A172 (cell line): ENCODE results near the gene LDOC1. TPM values are rescaled to one million over a fixed set of nuclear protein-coding genes. Genes with fewer than 3 reads are reported as not detected.
"Not testable (repeated sequence)": the region's sequence is repeated elsewhere in the genome, so short reads cannot be mapped to it uniquely, and the experiment has no call there.

Experiments used
- DNase-seq: peaks from one replicate; pipeline ENCODE4 v3.0.0-alpha.2; 2015; ENCODE audit warnings: low spot score
- total RNA-seq: library from RNA; depleted of rRNA; stranded (reverse); fragments of >200 nt; shearing (Covaris generic); gene quantifications from 2 replicates; pipeline ENCODE4 v1.2.3, GENCODE V29; 2014; rRNA removed

Gene LDOC1
- total RNA-seq = 3.1 and 6.2 TPM in 2 replicates

DNA sequence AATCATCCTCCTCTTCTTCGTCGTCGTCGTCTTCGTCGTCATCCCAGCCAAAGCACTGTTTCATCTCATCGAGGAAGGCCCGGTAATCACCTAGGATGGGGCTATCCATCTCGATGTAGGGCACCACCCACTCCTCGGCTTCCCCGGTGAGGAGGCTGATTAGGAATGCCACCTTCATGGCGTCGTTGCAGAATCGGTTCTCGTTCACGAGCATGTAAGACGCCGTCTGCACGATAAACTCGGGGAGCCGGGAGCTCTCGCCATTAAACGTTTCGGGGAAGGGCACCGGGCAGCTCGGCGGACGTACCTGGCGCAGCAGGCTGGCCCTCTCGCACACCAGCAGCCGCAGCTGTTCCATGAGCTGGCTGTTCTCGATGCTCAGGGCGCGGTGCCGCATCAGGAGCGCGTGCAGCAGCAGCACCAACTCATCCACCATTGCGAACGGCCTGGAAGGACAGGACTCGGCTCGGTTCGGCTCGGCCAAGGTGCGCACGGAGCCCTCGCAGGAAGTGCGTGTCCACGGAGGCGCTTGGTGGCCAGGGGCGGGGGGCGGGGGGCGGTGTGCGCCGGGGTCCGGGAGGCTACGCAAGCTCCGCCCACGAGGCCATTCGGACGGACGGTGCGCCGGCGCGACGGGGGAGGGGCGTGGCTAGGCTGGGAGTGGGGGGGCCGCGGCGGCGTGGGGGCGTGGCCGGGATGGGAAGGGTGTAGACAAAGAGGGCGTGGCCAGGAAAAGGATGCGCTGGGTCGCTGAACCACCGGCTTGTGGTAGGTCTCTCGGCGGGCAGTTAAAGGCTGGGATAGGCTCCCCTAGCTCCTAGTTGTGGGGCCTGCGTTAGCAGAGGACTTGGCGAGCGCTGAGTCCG, at the start of gene LDOC1:
Gene LDOC1 (minus strand): TSS at position 544 of the 866 bp plus-strand sequence. CDS start 108 bp downstream, at position 436.
- peak; percentile 55 for DNase-seq

DNA sequence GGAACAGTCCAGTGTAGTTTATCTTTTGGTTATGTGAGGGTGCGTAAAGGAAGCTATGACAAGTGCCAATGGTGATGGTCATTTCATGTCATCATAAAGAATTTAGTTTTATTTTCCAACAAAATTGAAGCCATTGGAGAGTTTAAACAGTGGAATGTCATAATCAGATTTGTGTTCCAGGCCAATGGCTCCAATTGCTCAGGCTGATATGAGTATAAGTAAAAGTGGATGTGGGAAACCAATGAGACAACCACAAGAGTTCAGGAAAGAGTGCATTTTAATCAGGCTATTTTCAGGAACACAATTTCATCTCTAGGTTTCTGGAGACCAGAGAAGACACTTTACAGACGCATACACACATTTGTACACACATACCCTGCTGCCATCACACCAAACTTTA, 44.7 kb upstream of the LDOC1 start:
- DNase-seq = no peak

DNA sequence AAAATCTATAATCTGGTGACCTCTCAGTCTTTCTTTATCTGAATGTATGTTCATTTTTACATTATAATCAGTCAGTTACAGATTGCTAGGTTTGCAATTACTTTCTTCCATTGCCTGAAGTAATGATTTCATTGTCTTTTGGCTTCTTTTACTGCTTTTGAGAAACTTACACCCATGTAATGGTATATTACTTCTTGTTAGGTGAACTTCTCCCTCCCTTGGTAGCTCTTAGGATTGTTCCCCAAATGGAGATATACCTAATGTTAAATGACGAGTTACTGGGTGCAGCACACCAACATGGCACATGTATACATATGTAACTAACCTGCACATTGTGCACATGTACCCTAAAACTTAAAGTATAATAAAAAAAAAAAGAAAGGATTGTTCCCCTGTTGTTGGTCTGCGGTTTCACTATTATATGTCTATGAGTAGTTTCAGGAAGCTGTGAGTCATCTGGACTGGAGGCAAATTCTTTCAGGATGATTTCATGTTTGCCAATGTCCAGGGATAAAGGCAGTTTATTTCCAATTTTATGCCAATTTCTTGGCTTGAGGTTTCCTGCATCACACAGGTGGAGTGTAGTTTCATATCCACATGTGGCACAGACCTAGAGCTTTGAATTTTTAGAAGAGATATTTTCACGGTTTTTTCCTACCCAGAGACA, 43.5 kb upstream of the LDOC1 start:
- peak; percentile 51 for DNase-seq

DNA sequence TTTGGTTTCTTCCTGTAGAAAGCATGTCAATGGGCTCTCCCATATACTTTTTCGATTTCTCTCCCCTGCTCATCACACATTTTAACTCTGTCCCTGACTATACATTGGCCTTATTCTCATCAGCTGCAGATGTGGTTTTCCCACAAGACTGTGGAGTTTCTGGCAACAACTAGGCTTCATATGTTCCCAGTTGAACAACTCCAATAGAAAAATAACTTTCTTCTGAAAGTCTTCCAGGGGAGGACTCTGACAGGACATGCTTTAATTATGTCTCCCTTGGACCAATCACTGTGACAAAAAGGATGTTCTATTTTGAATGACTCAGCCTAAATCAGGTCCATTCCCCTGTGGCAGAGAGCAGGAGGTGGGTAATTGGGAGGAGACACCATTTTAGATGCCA, 37.3 kb upstream of the LDOC1 start:
- no peak for DNase-seq

DNA sequence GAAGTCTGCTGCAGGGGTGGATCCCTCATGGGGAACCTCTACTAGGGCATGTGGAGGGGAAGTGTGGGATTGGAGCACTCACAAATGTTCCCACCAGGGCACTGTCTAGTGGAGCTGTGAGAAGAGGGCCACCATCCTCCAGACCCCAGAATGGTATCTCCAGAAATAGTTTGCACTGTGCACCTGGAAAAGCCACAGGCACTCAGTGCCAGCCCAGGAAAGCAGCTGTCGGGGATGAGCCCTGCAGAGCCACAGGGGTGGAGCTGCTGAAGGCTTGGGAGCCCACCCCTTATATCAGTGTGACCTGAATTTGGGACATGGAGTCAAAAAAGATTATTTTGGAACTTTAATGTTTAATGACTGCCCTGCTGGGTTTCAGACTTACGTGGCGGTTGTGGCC, 25.0 kb upstream of the LDOC1 start:
- DNase-seq = no peak

DNA sequence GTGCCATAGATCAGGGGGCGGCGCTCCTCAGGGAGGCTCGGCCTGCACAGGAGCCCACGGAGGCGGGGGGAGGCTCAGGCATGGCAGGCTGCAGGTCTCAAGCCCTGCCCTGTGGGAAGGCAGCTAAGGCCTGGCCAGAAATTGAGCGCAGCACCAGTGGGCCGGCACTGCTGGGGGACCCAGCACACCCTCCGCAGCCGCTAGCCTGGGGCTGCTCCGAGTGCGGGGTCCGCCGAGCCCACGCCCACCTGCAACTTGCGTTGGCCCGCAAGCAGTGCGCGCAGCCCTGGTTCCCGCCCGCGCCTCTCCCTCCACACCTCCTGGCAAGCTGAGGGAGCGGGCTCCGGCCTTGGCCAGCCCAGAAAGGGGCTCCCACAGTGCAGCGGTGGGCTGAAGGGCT, 11.6 kb upstream of the LDOC1 start:
- not testable (repeated sequence) for DNase-seq

DNA sequence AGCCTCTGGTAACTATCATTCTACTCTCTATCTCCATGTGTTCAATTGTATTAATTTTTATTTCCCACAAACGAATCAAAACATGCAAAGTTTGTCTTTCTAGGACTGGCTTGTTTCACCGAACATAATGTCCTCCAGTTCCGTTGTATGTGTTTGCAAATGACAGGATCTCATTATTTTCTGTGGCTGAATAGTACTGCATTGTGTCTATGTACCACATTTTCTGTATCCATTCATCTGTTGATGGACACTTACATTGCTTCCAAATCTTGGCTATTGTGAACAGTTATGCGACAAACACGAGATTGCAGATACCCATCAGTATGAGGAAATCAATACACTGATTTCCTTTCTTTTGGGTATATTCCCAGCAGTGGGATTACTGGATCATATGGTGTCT, 8.4 kb upstream of the LDOC1 start:
- DNase-seq = no peak

DNA sequence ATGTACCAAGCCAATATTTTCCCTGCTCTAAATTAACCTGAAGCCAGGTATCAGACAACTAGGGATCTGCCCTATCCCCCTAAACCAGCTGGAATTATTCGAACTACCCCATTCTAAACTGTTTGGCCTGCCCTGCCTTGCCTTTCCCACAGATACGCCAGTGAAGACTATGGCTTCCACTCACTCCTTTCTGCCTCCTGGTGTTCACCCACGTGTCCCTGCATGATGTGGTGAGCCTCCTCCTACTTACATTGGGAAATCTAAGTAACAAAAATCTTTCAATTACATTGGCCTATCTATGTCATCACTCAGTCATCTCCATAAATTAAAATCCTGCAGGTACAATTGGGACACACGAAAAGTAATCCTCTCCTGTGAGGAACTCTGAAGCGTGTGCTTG, 6.1 kb upstream of the LDOC1 start:
- DNase-seq = no peak

DNA sequence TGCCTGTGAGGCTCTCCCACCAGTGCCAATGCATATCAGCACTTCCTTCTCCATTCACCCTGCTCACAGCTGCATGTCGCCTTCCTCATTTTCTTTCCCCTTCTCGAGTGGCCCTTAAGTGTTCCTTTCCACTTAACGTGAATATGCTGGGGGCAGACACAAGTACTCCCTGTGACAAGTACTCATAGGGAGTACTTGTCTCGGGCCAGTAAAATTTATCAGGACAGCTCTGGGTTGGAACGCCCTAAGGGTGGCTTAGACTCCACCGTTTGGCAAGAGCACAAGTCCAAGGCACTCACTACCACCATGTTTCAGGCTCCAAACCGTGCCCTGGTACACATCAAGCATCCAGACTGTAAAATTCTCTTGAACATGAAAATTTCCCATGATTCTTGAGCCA, 3.9 kb upstream of the LDOC1 start:
- DNase-seq = no peak

DNA sequence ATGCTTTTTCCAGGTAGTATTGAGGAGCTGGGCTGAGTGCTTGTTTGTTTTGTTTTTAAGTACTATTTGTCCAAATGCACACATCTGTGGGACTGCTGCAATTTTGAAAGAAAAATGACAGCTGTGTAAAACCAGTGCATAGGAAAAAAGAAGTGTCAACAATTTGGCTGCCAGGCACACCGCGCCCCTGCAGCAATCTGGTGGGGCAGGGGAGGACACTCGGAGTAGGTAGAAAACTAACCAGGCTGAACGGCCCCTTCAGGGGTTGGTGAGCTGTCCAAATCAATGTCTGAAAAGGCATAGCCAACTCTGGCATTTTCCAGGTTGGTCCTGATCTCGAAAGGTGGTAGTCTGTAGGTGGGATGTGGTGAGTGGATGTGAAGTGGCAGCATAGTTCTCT, 1.1 kb downstream of the LDOC1 start:
- DNase-seq = no peak

DNA sequence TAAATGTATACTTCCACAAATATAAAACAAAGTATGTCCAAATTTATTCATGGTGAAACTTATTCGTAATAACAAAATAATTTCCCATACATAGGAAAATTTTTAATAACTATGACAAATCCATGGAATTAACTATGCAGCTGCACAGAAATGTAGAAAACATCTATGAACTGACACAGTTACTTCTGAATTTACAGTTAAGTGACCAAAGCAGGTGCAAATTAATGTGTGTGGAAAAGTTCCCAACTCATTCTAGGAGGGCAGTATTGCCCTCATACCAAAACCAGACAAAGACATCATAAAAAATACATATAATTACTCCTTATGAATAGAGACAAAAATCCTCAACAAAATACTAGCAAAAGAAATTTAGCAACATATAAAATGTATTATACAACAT, 12.5 kb downstream of the LDOC1 start:
- no peak for DNase-seq

DNA sequence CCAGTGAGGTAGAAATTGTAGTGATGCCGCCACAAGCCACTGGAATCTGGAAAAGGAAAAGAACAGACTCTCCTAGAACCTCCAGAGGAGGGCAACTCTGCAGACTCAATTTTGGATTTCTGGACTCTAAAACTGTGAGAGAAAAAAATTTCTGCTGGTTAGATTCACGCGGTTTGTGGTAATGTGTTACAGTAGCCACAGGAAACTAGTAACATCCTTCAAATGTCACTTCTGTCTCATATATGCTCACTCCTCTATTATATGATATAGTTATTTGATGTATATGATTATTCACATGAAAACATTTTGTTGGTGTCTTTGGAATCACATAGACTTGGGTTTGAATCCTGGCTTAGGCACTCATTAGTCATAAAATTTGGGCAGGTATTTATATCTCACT, 18.8 kb downstream of the LDOC1 start:
- DNase-seq = no peak

DNA sequence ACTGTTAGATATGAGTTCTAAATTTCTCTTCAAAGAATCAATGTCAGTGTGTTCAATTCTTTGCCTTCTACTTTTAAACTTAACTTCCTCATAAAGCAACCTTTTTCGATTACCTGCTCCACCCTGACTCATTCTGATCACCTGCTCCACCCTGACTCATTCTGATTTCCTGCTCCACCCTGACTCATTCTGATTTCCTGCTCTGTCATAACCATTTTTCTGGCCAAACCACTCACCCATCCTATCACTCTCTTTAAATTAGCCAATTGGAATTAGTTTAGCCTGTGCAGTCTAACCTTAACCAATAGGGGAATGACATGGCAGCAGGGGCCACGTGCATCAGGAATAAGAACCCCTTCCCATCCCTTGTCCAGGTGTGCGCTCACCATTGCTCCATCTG, 21.7 kb downstream of the LDOC1 start:
- DNase-seq = not testable (repeated sequence)

DNA sequence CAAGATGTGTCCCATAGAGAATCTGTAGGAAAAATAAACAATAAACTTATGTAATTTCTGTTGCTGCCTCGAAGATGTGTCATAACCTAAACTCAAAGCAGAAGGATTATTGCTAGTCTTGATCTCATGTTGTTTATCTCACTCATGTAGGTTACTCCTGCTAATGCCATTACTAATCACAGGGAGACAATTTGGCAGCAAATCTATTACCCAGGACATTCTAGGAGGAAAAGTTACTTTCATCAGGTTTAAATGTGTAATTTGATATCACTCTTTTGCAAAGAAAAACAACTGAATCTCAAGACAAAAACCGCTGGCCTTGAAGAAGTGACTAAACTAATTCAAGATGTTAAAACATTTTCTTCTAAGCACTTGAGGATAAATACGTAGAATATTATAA, 34.0 kb downstream of the LDOC1 start:
- no peak for DNase-seq

DNA sequence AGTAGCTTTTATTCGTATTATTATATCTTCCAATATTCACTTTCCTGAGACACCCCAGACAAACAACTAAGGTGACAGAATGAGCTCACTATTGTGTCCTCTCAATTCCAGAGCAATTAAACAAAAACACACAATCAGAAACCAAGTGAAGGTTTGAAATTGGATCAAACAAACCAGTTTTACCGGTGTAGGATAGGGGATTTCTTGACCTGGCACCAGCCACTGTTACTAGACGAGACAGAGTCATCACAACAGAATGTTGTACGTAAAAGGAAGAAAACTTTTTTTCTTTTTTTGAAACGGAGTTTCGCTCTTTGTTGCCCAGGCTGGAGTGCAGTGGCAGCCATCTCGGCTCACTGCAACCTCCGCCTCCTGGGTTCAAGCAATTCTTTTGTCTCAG, 43.7 kb downstream of the LDOC1 start:
- no peak for DNase-seq

DNA sequence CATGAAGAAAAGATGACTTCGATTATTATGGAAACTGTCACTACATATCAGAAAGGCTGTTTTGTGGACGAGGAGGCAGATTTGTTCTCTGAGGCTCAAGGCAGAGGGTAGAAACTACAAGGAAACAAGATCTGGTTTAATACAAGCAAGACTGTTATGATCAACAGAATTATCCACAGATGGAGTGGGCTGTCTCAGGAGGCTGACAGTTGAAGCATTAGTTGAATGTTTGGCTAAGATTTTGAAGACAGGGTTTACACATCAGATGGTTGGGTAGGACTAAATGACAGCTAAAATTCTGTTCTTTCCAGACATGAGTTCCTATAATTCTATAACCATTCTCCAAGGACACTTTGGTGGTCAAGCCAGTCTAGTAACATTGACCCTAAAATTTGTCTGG, 49.8 kb downstream of the LDOC1 start:
- DNase-seq = no peak

Other genes with a start within 250 kb of the LDOC1 start
- 5.3 and 5.5 TPM in 2 replicates for gene SPANXB1, start 174.5 kb downstream of the LDOC1 start, total RNA-seq
- gene SPANXC, start 65.4 kb upstream of the LDOC1 start, total RNA-seq = not detected in 2 replicates